Small intestine (tissue), 7 donors: ENCODE results near the gene RAVER1. TPM values are rescaled to one million over a fixed set of nuclear protein-coding genes. Genes with fewer than 3 reads are reported as not detected.

Source experiments
- DNase-seq, 2 donors: peaks; one replicate each; pipeline versions ENCODE4 v3.0.0 to v3.0.0-alpha.2; 2013
- FAIRE-seq: peaks from 2 replicates; lab custom pipeline; 2012; peaks lifted over from hg19 to GRCh38; lab: Jason Lieb, UNC
- H3K27ac ChIP-seq, 3 donors: one replicate each; pipeline ENCODE4 v1.5.1; 2013; ENCODE audit warnings: low read length in 2 of 3, mild to moderate bottlenecking in 2 of 3, control low read depth in 1 of 3, inconsistent platforms in 1 of 3, low read depth in 1 of 3, moderate library complexity in 1 of 3
- H3K27me3 ChIP-seq, 3 donors: one replicate each; pipeline ENCODE4 v1.6.1; 2013; ENCODE audit warnings: low read length in 3 of 3, inconsistent platforms in 1 of 3; ENCODE audit not compliant: control insufficient read depth in 3 of 3, insufficient read depth in 3 of 3
- H3K36me3 ChIP-seq, 3 donors: one replicate each; pipeline ENCODE4 v1.6.1; 2013; ENCODE audit warnings: low read length in 3 of 3, inconsistent platforms in 1 of 3, low read depth in 1 of 3, mild to moderate bottlenecking in 1 of 3, moderate library complexity in 1 of 3; ENCODE audit not compliant: control insufficient read depth in 3 of 3, insufficient read depth in 2 of 3
- H3K4me1 ChIP-seq, 3 donors: one replicate each; pipeline ENCODE4 v1.6.1; 2013; ENCODE audit warnings: low read length in 2 of 3, inconsistent platforms in 1 of 3, low read depth in 1 of 3, mild to moderate bottlenecking in 1 of 3, moderate library complexity in 1 of 3; ENCODE audit not compliant: control insufficient read depth in 3 of 3, insufficient read depth in 2 of 3
- H3K4me3 ChIP-seq, 3 donors: one replicate each; pipeline ENCODE4 v1.5.1; 2013; ENCODE audit warnings: low read length in 3 of 3, control low read depth in 1 of 3, inconsistent platforms in 1 of 3, low read depth in 1 of 3, mild to moderate bottlenecking in 1 of 3, moderate library complexity in 1 of 3
- H3K9me3 ChIP-seq, 2 donors: one replicate each; pipeline ENCODE4 v1.6.1; 2013; ENCODE audit warnings: low read depth in 1 of 2, low read length in 1 of 2; ENCODE audit not compliant: control insufficient read depth in 2 of 2, insufficient read depth in 1 of 2
- WGBS, 3 donors: extraction: QIAGEN DNeasy Blood & Tissue Kit; methylation state at CpG; one replicate each; pipeline ENCODE4 v1.1.7; 2013; 5-methylcytosine and 5-hydroxymethylcytosine counted together
- polyA plus RNA-seq, 4 donors: library from polyadenylated mRNA; stranded (reverse) in 3 of 4; unstranded in 1 of 4; fragments of 200-250 nt in 3 of 4; fragments of 120-200 nt in 1 of 4; gene quantifications; one replicate each; pipeline versions ENCODE4 v1.2.1 to v1.2.3, GENCODE V29; 2013
- donor health status: healthy with polysubstance abuse.
- donor health status: control.
- donor health status: control.
- donor health status: Bipolar disorder and iron deficiency.
- donor health status: healthy.

RAVER1 gene
- polyA plus RNA-seq, 4 donors, result 14.1 to 50.0 (median 21.1) TPM

- peaks cover 4 to 98% (median 47%) of the 10 kb centered on the region in 3 donors for H3K27me3 ChIP-seq
- no peak for DNase-seq
- no peaks in the 10 kb centered on the region for H3K36me3 ChIP-seq
- H3K27ac ChIP-seq, result no peak overlapping the region
- 1 to 3% (median 2%) methylated on average over 48 to 49 of the region's 49 CpGs for WGBS, 3 donors
- FAIRE-seq, result no peak
- H3K4me3 ChIP-seq, result peak overlapping the region; percentile 14 to 23 (median 19)
- peaks cover 0 to 11% of the 10 kb centered on the region in 2 donors for H3K9me3 ChIP-seq
- H3K4me1 ChIP-seq, result peaks cover 0 to 61% (median 8%) of the 10 kb centered on the region in 3 donors
Observed at GRCh38 chr19:10291554-10292205, 41.6 kb downstream of the RAVER1 start.

- H3K36me3 ChIP-seq, result no peaks in the 10 kb centered on the region
- H3K27me3 ChIP-seq, result peaks cover 4 to 94% (median 42%) of the 10 kb centered on the region in 3 donors
- peaks cover 0 to 63% (median 7%) of the 10 kb centered on the region in 3 donors for H3K4me1 ChIP-seq
- DNase-seq (peak; percentile 53 to 72), FAIRE-seq (no peak)
- H3K27ac ChIP-seq, result no peak overlapping the region
- H3K4me3 ChIP-seq, result peak overlapping the region; percentile 14 to 23 (median 19)
- WGBS, 3 donors, result 1 to 3% (median 1%) methylated on average over 45 to 57 of the region's 57 CpGs
- peaks cover 0 to 11% of the 10 kb centered on the region in 2 donors for H3K9me3 ChIP-seq
Observed at GRCh38 chr19:10290876-10291553, 42.3 kb downstream of the RAVER1 start.

GRCh38 chr19:10290357-10290875 is 42.9 kb downstream of the RAVER1 start:
- DNase-seq (no peak), FAIRE-seq (no peak)
- H3K27me3 ChIP-seq, result peaks cover 4 to 88% (median 41%) of the 10 kb centered on the region in 3 donors
- H3K4me1 ChIP-seq, result peaks cover 0 to 57% (median 4%) of the 10 kb centered on the region in 3 donors
- H3K4me3 ChIP-seq, result peak overlapping the region in 1 of 3 donors; percentile 28
- H3K27ac ChIP-seq, result no peak overlapping the region
- peaks cover 0 to 8% of the 10 kb centered on the region in 2 donors for H3K9me3 ChIP-seq
- 1 to 2% (median 2%) methylated on average over 29 to 30 of the region's 30 CpGs for WGBS, 3 donors
- peaks cover 0 to 3% (median 0%) of the 10 kb centered on the region in 3 donors for H3K36me3 ChIP-seq

- Histone ChIP-seq H3K27me3 (peaks cover 4 to 83% (median 37%) of the 10 kb centered on the region in 3 donors), H3K4me1 (peaks cover 0 to 53% (median 4%) of the 10 kb centered on the region in 3 donors), H3K4me3 (peak within 1 kb of the TSS in 1 of 3 donors; percentile 28), H3K9me3 (peaks cover 0 to 8% of the 10 kb centered on the region in 2 donors), H3K36me3 (peaks cover 0 to 8% (median 0%) of the 10 kb centered on the region in 3 donors), H3K27ac (no peak within 1 kb of the TSS)
- WGBS, 3 donors, result 1 to 3% (median 1%) methylated on average over 29 to 45 of the region's 45 CpGs
- no peak for FAIRE-seq
- DNase-seq, result no peak
Observed at GRCh38 chr19:10289836-10290356, 43.4 kb downstream of the RAVER1 start, which contains the start of gene ICAM5. Gene ICAM5 (plus strand): TSS chr19:10289952. CDS start chr19:10290044, 92 bp downstream.

GRCh38 chr19:10289167-10289835 is 44.0 kb downstream of the RAVER1 start:
- FAIRE-seq (no peak), DNase-seq (peak in 1 of 2 donors; percentile 43)
- Histone ChIP-seq H3K27me3 (peaks cover 3 to 77% (median 33%) of the 10 kb centered on the region in 3 donors), H3K27ac (no peak overlapping the region), H3K9me3 (peaks cover 0 to 8% of the 10 kb centered on the region in 2 donors), H3K4me1 (peaks cover 0 to 53% (median 4%) of the 10 kb centered on the region in 3 donors), H3K4me3 (peak overlapping the region in 1 of 3 donors; percentile 28), H3K36me3 (peaks cover 0 to 14% (median 2%) of the 10 kb centered on the region in 3 donors)
- 0 to 3% (median 1%) methylated on average over 42 to 50 of the region's 50 CpGs for WGBS, 3 donors

GRCh38 chr19:10288662-10289166 is 44.6 kb downstream of the RAVER1 start:
- WGBS, 3 donors, result 2 to 6% (median 2%) methylated on average over 23 of the region's 23 CpGs
- peaks cover 0 to 20% (median 2%) of the 10 kb centered on the region in 3 donors for H3K36me3 ChIP-seq
- H3K27me3 ChIP-seq, result peaks cover 0 to 71% (median 28%) of the 10 kb centered on the region in 3 donors
- H3K9me3 ChIP-seq, result peaks cover 0 to 8% of the 10 kb centered on the region in 2 donors
- DNase-seq (peak; percentile 29 to 59), FAIRE-seq (no peak)
- H3K4me3 ChIP-seq, result peak overlapping the region in 1 of 3 donors; percentile 28
- H3K4me1 ChIP-seq, result peaks cover 0 to 53% (median 4%) of the 10 kb centered on the region in 3 donors
- no peak overlapping the region for H3K27ac ChIP-seq

GRCh38 chr19:10286803-10287737 is 46.3 kb downstream of the RAVER1 start, which contains the start of gene ICAM4:
Gene ICAM4 (plus strand): TSS chr19:10286955. CDS start chr19:10287013, 58 bp downstream.
- peak within 1 kb of the TSS in 2 of 3 donors; percentile 9 to 14 for H3K4me3 ChIP-seq
- H3K36me3 ChIP-seq, result peaks cover 0 to 27% (median 2%) of the 10 kb centered on the region in 3 donors
- H3K27ac ChIP-seq, result peak within 1 kb of the TSS in 1 of 3 donors; percentile 22
- H3K4me1 ChIP-seq, result peaks cover 0 to 51% (median 4%) of the 10 kb centered on the region in 3 donors
- peak in 1 of 2 donors; percentile 73 for DNase-seq
- WGBS, 3 donors, result 3 to 4% (median 3%) methylated on average over 55 to 59 of the region's 59 CpGs
- peaks cover 0 to 55% (median 20%) of the 10 kb centered on the region in 3 donors for H3K27me3 ChIP-seq
- H3K9me3 ChIP-seq, result peaks cover 0 to 3% of the 10 kb centered on the region in 2 donors
- no peak for FAIRE-seq
